Stimulated activated CD4-positive, alpha-beta T cell treated with anti-CD3 and anti-CD28 coated beads, Interleukin-15, amount 100 ng/mL, for 1 hour (primary cell): Measurements from ENCODE around the gene LRRC4B.
A peak's percentile ranks its signal among the peaks of the same experiment; 100 is the strongest.

Source experiments
- DNase-seq, 2 donors: peaks; one replicate each; pipeline ENCODE4 v3.0.0-alpha.2; 2020; ENCODE audit warnings: low read depth in 1 of 2, low spot score in 1 of 2

LRRC4B gene

DNA sequence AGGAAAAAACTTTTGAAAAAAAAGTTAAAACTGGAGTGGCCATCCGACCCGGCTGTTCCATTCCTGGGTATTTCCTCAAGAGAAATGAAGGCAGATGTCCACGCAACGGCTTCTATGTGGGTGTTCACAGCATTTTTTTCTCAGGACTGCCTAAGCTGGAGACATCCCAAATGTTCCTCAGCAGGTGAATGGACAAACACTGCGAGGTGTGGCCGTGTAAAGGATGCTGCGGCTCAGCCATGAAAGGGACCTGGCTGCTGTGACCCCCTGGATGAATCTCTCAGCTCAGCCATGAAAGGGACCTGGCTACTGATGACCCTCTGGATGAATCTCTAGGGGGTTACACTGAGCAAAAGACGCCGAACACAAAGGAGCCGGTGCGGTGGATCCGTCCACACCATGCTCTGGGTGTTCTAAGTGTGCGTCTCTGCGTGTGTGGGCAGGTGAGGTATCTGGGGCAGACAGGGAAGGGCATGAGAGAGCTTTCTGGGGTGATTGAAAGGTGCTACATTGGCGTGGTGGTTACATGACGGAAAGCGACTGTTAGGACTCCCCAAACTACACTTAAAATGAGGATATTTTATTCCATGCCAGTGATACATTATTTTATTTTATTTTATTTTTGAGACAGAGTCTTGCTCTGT, 47.3 kb downstream of the LRRC4B start:
- no peak for DNase-seq

GRCh38 chr19:50519006-50519575, 49.1 kb downstream of the LRRC4B start:
- DNase-seq, result no peak

DNA sequence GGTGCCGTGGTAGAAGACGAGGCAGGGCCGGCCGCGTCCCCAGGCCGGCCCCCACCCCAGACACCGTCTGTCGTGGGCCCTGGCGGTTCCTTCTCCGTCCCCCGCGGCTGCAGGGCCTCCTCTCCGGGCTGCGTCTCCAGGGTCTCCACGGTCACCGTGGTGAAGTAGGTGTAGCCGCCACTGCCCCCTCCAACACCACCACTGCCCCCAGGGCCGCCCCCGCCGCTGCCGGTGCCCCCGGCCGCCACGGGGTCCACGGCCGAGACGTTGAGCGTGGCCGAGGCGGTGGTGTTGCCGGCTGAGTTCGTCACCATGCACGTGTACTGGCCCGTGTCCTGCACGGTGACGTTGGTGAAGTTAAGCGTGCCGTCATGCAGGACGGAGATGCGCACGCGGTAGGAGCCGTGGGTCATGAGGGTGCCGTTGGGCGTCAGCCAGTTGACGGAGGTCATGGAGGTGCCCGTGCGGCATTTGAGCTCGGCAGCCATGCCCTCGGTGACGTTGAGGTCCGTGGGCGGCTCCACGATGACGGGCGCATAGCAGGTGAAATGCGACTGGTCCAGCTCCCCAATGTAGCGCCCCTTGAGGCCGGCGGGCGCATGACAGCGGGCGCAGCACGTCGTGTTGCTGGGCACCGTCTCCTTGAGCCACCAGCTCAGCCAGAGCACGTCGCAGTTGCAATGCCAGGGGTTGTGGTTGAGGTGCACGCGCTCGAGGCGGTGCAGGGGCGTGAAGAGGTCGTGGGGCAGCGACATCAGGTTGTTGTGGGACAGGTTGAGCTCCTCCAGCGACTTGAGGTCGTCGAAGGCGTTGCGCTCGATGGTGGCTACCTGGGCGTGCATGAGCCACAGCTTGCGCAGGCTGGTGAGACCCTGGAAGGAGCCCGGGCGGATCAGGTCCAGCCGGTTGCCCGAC, 49.9 kb downstream of the LRRC4B start:
- DNase-seq, result no peak

DNA sequence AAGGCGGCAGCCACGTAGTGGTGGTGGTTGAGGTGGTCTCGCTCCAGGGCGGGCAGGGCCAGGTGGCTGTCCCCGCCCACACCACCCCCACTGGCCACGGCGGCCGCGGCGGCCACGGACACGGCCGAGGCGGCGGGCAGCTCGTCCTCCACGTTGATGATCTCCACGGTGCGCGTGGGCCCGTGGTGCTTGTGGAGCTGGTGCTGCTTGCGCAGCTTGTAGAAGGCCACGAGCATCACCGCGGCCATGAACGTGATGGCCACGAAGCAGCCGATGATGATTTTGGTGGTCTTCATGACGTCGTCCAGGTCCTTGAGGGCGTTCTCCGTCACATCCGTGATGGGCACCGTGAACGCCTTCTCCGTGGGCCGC, 50.5 kb downstream of the LRRC4B start:
- no peak for DNase-seq

DNA sequence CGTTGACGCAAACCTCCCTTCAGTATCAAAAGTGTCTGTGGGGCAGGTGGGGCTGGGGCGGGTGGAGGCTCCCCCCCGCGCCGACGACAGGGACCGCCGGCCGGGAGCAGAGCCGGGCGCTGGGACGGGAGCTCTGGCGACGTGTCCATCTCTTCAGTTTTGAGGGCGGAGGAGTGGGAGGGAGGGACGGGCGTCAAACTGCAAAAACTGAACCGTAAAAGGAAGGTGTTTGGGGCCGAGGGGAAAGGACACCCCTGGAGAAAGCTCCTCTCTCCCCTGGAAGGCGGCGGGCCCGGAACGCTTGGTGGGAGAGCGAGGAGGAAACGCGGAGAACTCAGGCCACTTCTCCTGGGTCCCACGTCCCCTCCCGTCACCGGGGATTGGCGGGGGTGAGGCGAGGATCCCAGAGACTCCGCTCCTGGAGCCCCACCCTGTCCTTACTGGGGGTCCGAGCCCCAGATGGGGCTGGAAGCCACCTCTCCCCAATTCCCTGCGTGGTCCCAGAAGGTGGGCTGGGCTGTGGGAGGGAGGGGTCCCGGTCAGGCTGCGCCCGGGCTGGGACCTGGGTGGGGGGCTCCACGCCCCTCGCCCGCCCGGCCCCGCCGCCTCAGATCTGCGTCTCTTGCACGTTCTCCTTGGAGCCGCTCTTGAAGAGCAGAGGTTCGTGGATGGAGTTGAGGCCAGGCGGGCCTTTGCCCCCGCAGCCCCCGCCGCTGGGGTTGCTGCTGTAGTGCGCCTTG, 51.1 kb downstream of the LRRC4B start:
- no peak for DNase-seq

- DNase-seq, result no peak
These were observed 51.8 kb downstream of the LRRC4B start for GRCh38 chr19:50516456-50516855.

DNA sequence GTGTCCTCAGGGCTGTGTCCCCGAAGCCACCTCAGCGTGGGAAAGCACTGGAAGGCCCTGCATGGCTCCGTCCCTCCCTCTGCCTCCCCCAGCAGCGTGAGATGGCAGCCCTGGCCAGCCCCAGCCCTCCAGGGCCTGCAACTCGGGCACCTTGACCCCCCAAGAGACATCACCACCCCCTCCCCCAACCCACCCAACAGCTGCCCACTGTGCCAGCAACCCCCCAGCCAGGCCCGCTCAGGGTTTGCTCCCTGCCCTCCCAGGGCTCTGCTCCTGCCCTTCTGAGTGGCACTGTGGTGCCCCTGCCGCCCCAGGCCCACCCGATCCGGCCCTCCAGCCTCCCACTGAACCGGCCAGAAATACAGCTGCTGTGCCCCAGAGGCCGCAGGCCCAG, 53.1 kb downstream of the LRRC4B start:
- DNase-seq, result no peak

DNA sequence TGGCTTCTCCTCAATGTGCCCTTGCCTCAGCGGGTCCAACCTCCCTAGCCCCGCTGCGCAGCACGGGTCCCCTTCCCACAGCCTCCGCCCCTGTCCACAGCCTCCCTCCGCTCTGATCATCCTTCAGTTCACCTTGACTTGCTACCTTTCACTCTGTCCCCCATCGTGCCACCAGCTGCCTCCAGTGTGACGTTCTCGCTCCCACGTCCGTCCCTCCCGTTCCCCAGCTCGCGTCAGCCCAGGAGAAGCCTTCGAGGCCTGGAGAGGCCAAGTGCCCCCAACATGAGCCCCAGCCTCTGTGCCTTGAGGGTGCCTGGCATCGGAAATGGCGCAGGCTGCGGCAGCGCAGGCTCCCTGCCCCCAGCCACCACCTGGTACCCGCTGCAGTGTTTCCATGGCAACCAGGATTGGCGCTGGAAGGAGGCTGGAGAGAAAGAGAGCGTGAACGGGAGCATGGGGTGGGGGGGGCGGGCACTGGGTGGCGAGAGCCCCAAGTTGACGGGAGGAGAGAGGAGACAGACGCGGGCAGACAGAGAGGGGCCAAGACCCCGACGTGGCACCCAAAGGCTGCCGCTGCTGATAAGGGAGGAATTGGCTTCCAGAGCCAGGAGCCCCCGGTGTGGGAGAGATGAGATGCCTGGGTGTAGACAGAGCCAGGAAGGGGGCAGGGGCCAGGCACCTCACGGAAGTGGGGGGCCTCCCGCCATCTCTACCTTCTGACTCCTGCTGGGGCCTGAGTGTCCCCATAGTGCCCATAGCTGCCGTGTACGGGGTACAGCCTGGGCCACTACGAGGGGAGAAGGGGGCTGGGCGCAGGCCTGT, 53.7 kb downstream of the LRRC4B start:
- DNase-seq, result no peak

DNA sequence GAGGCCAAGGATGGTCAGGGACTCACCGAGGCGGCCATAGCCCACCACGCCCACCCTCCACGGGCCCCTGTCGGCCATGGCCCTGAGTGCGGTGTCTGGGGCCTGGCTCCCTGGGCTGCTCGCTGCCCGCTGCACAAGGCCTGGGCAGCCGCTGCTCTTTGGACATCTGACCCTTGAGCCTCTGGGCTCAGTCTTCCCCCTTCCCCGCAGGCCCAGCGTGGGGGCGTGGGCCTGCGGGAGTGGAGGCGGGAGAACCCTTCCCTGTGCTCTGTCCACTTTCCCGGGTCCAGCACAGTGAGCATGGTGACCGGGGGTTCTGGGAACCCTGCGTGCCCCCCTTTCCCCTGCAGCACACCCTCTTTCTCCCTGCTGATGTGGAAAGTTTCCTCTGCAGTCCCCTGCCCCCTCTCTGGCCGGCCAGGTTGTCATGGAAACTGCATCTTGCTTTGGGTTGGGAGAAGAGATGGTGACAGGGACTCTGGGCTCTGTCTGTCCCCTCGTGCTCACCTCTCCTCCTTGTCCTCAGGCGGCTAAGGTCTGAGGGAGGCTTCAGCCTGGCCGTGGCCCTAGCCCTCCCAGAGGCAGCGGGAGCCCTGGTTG, 54.4 kb downstream of the LRRC4B start, which contains the start of gene ASPDH:
TSS of gene ASPDH (minus strand) at position 168 of the 600 bp plus-strand sequence. CDS start at position 78, 90 bp downstream.
- no peak for DNase-seq

GRCh38 chr19:50512999-50513745, 55.1 kb downstream of the LRRC4B start:
- DNase-seq, result no peak

DNA sequence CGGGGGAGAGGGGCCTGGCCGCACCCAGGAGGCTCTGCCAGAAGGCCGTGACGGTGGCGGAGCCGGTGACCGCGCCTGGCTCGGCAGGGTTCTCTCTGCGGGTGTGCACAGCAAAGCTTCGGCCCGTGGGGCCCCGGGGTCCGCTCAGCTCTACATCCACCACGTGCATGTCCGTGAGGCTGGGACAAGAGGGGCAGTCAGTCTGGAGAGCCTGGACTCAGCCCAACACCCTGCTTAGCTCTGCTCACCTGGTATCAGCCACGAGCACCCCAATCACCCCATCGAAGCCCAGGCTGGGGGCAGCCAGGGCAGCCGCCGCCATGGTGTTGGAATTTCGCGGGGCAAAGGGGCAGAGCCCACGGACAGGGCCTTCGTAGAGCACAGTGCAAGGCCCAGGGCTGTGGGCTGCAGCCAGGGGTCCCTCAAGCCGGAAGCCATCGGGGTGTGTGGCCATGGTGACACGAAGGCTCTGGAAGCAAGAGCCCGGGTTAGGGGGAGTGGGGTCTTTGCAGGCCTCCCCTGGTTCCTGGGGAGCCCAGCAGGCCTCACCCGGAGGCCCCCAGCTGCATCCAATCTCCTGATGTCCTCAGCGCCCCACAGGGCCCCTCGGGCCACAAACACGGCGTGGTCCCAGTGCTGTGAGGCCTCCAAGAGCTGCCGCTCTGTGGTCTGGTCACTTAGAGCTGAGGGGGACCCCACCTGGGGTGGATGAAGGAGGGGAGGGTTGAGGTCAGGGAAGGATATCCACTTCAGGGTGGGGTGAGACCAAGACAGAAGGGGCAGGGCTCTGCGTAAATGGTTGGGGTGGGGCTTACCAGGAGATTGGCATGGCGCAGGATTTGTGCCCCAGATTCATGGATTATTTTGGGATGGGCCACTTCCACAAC, 55.9 kb downstream of the LRRC4B start:
- DNase-seq, result no peak

DNA sequence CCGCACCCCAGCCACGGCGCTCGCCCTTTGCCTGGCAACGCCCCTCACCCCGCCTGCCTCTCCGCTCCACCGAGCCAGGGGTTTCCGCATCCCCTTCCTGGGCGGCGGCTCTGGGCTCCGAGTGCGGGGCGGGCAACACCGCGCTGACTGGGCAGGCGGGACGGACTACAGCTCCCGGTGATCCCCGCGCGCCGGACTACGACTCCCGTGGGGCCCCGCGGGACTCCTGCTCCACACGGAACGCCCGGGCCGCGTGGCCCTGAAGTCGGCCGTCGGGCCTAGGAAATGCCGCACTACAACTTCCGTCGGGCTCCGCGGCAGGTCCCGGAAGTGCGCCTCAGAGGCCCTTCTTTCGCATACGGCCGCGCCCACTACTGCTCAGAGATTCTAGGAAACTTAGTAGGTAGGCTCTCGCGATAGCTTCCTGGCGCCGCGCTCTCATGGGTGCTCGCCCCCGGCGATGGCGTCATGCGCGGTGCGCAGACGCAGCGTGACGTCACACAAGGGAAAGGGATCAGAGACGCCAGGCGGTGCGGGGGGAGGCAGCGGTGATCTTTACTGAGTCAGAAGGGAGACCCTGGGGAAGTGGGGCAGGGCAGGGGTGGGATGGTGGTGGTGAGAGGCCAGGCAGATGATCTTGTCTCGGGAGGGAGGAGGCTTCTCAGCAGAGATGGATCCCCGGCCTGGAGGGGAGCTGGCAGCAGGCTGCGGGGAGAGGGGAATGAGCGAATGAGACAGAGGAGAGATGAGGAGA, 57.0 kb downstream of the LRRC4B start, which contains the start of gene JOSD2:
TSS of gene JOSD2 (minus strand) at position 123 of the 754 bp plus-strand sequence. CDS start 760 bp downstream, outside the sequence.
- peak; percentile 94 to 95 for DNase-seq

DNA sequence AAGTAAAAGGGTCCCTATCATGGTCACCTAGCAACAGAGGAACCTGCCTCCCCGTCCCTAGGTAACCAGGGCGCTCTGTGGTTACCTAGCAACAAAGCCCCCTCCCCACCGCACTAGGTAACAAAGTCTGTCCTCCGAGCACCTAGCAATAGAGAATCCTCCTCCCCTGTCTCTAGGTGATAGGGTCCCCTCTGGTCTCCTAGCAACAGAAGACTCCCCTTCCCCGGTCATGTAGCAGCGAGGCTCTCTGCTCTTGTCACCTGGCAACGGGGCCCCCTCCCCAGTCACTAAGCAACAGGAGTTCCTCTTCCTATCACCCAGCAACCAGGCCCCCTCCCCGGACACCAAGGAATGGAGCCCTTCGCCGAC, 57.6 kb downstream of the LRRC4B start:
- no peak for DNase-seq

DNA sequence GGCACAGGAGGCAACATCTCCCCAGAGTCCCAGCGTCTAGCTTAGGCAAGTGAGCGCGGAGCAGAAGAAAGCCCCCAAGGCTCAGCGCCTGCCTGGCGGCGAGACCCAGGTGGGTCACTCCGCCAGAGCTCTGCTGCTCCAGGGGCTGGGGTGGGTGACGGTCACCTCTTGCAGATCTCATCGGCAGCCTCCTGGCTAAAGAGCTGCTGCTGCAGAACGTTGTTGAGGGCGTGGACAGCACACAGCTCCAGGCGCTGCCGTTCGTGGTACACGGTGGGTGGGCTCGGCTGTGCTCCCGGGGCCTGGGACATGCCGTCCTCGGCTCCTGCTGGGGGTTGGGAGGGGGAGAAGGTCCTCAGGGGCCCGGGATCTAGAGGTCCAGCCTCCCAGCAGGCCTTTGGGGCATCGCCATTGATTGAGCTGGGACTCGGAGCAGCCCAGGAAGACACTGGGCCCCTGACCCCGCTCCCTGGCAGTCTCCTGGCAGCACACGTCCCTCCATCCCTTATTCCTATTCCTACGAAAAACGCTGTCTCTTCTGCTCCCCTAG, 58.0 kb downstream of the LRRC4B start:
- no peak for DNase-seq

- no peak for DNase-seq
These were observed 58.9 kb downstream of the LRRC4B start for GRCh38 chr19:50509366-50509765.

DNA sequence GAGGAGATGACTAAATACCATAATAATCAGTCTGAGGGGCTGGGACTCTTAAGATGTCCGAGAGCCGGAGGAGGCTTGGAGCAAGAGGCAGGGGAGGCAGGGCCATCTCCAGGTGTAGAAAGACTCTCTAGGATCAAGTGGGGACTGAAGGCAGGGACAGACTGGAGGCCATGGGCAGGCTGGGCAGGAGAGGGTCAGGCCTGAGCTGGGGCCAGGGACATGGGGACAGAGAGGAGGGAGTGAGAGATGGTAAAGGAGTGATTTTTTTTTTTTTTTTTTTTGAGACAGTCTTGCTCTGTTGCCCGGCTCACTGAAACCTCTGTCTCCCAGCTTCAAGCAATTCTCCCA, 59.4 kb downstream of the LRRC4B start:
- DNase-seq, result no peak

DNA sequence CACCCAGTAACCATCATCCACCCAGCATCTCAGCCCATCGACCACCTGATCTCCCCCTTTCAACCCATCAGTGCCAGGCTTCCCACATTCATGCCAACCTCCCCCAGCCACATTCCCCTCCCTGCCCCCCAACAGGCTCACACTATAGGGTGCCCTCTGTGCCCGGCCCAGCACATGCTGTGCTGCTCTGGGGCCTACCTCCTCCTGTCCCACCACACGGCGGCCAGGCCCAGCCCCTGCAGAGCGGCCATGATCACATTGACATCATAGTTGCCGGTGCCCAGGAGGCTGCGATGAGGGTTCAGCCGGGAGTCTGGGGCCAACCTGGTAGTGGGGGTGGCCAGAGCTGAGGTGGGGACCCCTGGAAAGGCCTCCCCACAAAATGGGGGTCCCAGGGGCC, 60.9 kb downstream of the LRRC4B start:
- no peak for DNase-seq
